Brain microvascular endothelial cell (primary cell): Measurements from ENCODE around the gene C6orf47.

Experiments
- DNase-seq: peaks from one replicate; pipeline ENCODE4 v3.0.0-alpha.2; 2020
- H3K27ac ChIP-seq: fragments of 250-450 bp; sonication (Bioruptor Pico); 2 replicates; pipeline ENCODE4 v1.5.1; 2020; ENCODE audit warnings: mild to moderate bottlenecking, moderate library complexity
- H3K27me3 ChIP-seq: fragments of 250-450 bp; sonication (Bioruptor Pico); replicated peaks from 2 replicates; pipeline ENCODE4 v1.5.1; 2020; ENCODE audit warnings: mild to moderate bottlenecking
- H3K36me3 ChIP-seq: fragments of 250-450 bp; sonication (Bioruptor Pico); replicated peaks from 2 replicates; pipeline ENCODE4 v1.5.1; 2020; ENCODE audit warnings: mild to moderate bottlenecking
- H3K4me3 ChIP-seq: 2 replicates; pipeline ENCODE4 v1.5.1; 2011; ENCODE audit warnings: low read depth, mild to moderate bottlenecking, control low read depth, low read length, moderate library complexity
- in situ Hi-C: cut with HindIII; loops from 2 replicates; pipeline ENCODE4 v1.10.0; 2017; ENCODE audit warnings: low sequenced_read_pairs, low pct_ligation_motif_present
- TF ChIP-seq, protein P1 (sequence below): IDR thresholded peaks from 2 replicates; pipeline ENCODE4 v1.5.1; 2011; ENCODE audit warnings: low read depth, mild to moderate bottlenecking, moderate library complexity, low read length, control low read depth, inconsistent platforms; ENCODE audit errors: missing control alignments

C6orf47 gene

DNA sequence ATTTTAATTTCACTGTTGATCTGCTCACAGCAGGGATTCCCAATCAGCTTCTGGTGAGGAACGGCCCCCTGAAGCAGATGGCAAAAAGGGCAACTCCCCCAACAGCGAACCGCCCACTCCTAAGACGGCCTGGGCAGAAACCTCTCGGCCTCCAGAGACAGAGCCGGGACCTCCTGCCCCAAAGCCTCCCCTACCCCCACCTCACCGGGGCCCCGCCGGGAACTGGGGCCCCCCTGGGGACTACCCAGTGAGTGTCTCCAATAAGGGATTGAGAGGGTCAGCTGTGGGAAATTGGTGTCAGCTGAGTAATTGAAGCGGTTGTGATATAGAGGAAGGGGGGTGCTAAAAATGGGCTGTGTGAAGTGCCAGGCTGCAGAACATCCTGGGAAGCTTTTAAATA is 33.6 kb downstream of the C6orf47 start:
- Histone ChIP-seq H3K27ac (no peak overlapping the region), H3K4me3 (no peak overlapping the region), H3K27me3 (no peaks in the 10 kb centered on the region), H3K36me3 (peaks cover 93% of the 10 kb centered on the region)
- in situ Hi-C loops, result no loop called here
- TF ChIP-seq, protein P1, sequence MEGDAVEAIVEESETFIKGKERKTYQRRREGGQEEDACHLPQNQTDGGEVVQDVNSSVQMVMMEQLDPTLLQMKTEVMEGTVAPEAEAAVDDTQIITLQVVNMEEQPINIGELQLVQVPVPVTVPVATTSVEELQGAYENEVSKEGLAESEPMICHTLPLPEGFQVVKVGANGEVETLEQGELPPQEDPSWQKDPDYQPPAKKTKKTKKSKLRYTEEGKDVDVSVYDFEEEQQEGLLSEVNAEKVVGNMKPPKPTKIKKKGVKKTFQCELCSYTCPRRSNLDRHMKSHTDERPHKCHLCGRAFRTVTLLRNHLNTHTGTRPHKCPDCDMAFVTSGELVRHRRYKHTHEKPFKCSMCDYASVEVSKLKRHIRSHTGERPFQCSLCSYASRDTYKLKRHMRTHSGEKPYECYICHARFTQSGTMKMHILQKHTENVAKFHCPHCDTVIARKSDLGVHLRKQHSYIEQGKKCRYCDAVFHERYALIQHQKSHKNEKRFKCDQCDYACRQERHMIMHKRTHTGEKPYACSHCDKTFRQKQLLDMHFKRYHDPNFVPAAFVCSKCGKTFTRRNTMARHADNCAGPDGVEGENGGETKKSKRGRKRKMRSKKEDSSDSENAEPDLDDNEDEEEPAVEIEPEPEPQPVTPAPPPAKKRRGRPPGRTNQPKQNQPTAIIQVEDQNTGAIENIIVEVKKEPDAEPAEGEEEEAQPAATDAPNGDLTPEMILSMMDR, result no peak
- no peak for DNase-seq

DNA sequence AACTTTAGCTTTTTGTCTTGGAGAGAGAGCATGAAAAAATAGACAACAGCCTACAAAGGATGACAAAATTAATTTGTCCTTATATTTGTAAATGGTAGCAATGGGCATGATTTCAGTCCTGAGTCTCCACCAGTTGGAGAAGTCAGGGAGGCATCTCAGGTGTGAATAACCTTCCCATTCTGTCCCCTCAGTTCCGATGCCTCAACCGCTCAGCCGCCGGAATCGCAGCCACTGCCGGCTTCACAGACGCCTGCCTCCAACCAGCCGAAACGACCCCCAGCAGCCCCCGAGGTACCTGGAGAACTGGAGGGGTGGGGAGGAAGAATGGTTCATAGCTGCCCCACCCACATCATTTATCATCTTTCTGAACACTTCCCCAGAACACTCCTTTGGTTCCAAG is 36.5 kb downstream of the C6orf47 start:
- no peak overlapping the region for H3K4me3 ChIP-seq
- TF ChIP-seq, protein P1, result no peak
- H3K36me3 ChIP-seq, result peaks cover 65% of the 10 kb centered on the region
- in situ Hi-C loops, result no loop called here
- no peaks in the 10 kb centered on the region for H3K27me3 ChIP-seq
- no peak for DNase-seq
- no peak overlapping the region for H3K27ac ChIP-seq

DNA sequence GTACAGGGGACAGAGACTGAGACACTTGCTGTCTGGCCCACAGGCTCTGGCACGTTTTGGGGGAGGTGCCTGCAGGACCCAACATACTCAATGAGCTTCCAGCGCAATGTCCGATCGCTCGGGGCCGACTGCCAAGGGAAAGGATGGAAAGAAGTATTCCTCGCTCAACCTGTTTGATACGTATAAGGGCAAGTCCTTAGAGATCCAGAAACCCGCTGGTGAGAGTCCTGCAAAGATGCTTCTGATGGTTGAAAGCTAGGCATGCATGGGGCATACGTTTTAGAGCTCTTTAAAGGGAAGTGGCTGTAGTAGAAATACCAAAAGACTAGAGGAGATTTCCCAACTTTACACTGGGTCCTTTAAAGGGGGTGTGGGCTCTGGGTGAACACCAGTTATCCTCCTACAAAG is 37.9 kb downstream of the C6orf47 start:
- Histone ChIP-seq H3K27ac (no peak overlapping the region), H3K4me3 (peak overlapping the region; percentile 94), H3K36me3 (peaks cover 51% of the 10 kb centered on the region), H3K27me3 (no peaks in the 10 kb centered on the region)
- DNase-seq, result no peak
- TF ChIP-seq, protein P1, result no peak
- in situ Hi-C loops, result no loop called here

DNA sequence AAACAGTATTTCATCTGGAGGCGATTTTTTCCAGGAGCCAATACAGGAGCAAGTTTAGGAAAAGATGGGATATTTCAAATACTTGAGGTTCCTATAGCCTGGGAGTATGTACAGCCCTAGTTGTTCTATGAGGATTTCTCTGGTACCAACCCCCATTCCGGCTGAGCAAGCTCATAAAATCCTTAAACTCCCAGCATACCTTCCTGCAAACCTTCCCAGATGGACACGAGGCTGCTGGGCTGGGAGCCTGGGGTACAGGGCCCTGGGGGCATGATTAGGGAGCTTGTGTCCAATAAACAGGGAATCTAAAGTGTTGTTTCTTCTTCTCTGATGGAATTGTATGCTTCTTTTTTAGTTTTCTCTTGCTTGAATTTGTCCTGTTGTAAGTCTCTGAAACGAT is 38.6 kb downstream of the C6orf47 start:
- Histone ChIP-seq H3K36me3 (peaks cover 44% of the 10 kb centered on the region), H3K27me3 (no peaks in the 10 kb centered on the region), H3K27ac (peak overlapping the region; percentile 93), H3K4me3 (peak overlapping the region; percentile 94)
- in situ Hi-C loops, result no loop called here
- TF ChIP-seq, protein P1, result no peak
- DNase-seq, result no peak

DNA sequence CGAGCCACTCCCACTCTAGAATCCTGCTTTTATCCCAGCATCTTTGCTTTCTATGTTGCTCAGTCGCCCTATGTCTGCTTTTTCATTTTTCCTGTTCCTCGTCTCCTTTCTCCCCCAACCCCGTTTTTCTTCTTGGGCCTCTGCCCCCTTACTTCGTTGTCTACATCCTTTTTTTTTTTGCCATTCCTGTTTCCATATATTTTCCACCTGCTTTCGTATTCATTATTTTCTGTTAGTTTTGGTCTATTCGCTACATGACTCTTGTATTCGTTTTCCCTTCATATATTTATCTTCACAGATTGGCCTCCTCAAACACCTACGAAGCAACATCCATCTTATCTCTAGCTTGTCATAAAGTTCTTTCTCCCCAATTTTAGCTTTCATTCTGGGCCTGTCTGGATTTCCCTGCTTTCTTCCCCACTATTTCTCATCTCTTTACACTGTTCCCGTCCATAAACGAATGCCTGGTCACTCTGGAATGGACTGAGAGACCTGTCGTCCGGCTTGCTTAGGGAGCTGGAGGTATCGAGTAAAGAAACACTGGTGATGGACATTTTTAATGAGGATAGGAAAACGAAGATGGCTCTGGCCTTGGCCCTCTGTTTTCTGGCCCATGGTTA is 39.1 kb downstream of the C6orf47 start:
- peak overlapping the region; percentile 93 for H3K27ac ChIP-seq
- DNase-seq, result no peak
- in situ Hi-C loops, result no loop called here
- peaks cover 39% of the 10 kb centered on the region for H3K36me3 ChIP-seq
- TF ChIP-seq, protein P1, result no peak
- peak overlapping the region; percentile 94 for H3K4me3 ChIP-seq
- no peaks in the 10 kb centered on the region for H3K27me3 ChIP-seq
